Measurements from ENCODE around the gene DUSP28.
A peak's percentile ranks its signal among the peaks of the same experiment; 100 is the strongest.

DUSP28 gene

DNA sequence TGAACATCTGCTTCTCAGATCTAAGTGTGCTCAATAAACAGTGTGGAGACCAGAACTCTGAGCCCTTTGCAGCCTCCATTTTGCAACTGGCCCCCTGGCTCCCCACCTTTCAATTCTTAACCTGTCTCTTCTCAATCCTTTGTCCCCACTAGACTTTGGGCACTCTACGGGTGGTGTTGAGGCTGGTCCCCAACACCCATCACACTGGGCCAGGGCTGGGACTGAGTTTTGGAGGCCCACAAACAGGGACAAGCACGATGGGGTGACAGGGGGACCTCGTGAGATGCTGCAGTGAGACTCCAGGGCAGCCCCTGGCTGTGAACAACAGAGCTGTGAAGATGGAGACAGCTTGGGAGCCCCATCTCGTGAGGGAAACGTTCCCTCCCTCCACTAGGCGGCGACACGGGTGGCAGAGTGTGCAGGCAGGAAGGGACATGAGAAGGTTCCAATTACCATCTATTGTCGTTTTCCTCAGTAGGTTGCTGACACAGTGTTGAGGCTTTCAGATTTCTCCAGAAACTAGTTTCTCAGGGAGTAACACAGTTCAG lies 3.5 kb upstream of the DUSP28 start:
- no peak overlapping the region for H3K4me3 ChIP-seq (ENCODE audit: low read depth, low read length)
- TF ChIP-seq, protein P1, sequence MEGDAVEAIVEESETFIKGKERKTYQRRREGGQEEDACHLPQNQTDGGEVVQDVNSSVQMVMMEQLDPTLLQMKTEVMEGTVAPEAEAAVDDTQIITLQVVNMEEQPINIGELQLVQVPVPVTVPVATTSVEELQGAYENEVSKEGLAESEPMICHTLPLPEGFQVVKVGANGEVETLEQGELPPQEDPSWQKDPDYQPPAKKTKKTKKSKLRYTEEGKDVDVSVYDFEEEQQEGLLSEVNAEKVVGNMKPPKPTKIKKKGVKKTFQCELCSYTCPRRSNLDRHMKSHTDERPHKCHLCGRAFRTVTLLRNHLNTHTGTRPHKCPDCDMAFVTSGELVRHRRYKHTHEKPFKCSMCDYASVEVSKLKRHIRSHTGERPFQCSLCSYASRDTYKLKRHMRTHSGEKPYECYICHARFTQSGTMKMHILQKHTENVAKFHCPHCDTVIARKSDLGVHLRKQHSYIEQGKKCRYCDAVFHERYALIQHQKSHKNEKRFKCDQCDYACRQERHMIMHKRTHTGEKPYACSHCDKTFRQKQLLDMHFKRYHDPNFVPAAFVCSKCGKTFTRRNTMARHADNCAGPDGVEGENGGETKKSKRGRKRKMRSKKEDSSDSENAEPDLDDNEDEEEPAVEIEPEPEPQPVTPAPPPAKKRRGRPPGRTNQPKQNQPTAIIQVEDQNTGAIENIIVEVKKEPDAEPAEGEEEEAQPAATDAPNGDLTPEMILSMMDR (IDR thresholded peaks at IDR 0.05; ENCODE audit: borderline replicate concordance, insufficient read depth, low read depth, low read length): peak; percentile 71; the same call in 1 of the 2 replicates

DNA sequence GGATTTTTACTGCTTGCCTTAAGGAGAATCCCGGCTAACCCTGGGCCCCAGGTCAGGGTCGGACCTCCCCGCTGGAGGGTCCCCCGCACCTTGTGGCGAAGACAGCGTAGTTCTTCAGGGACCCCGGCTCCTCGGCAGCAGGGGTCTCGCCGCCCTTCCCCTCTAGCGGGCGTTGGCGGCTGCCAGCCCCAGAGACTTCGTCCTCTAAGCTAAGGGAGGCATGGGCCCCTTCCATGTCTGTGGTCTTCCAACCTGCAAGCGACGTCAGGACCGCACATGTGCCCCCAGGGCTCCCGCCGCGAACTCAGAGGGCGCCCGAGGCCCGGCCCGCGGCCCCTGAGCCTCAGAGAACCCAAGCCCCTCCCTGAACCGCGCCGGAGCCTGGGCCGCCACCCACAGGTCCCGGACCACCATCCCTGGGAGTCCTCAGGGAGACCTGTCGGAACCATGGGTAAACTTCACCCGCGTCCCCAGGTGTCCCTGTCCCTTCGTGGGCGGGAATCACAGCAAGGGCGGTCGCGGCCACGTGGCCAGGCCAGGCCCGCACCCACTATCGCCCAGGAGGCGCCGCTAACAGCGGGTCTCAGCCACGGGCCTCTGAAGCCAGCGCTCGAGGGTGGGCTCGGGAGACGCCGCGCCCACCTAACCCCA lies 2.9 kb upstream of the DUSP28 start:
- TF ChIP-seq, protein P1 (IDR thresholded peaks at IDR 0.05; ENCODE audit: borderline replicate concordance, insufficient read depth, low read depth, low read length): no peak
- no peak overlapping the region for H3K4me3 ChIP-seq (ENCODE audit: low read depth, low read length)

DNA sequence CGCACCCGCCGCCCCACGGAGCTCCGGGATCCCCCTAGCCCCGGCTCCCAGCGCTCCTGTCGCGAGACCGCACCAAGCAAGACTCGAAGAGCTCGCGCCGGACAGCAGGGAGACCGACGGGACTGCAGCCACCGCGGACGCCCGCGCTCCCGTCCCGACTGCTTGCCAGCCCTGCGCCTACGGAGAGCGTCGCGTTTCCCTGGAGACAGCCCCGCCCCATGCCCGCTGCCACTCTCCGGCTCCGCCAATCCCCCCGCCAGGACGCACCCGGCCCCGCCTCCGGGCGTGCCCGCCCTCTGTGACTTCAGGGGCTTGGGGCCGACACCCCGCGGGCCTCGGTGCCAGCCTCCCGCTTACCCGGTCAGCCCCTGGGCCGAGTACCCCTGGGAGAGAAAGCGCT lies 2.3 kb upstream of the DUSP28 start, which contains the start of gene ANKMY1:
TSS of gene ANKMY1 (minus strand) at position 181 of the 400 bp plus-strand sequence. CDS start 653 bp downstream, outside the sequence.
- TF ChIP-seq, protein P1 (IDR thresholded peaks at IDR 0.05; ENCODE audit: borderline replicate concordance, insufficient read depth, low read depth, low read length): no peak
- no peak within 1 kb of the TSS for H3K4me3 ChIP-seq (ENCODE audit: low read depth, low read length)

DNA sequence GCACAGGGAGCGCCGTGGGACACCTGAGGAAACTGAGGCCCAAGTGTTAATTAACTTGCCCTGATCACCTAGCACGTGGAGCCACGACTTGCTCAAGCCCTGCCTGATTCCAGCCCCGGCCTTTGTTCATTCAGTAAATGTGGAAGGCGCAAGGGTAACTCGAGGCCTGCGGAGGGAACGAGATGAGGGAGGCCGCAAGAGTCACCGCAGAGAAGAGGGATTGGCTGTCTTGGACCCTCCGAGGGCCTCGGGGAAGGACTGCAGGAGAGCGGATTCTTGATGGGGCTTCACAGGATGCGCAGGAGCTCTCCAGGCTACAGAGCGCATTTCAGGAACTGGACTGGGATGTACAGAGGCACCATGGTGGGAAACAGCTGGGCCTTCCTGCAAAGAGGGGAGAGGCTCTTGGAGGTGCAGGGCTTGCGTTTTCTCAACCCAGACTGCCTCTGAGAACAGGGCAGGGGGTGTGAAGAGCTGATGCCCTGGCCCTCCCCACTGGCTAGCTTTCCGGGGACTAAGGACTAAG lies 1.9 kb upstream of the DUSP28 start:
- no peak overlapping the region for H3K4me3 ChIP-seq (ENCODE audit: low read depth, low read length)
- TF ChIP-seq, protein P1 (IDR thresholded peaks at IDR 0.05; ENCODE audit: borderline replicate concordance, insufficient read depth, low read depth, low read length): no peak

DNA sequence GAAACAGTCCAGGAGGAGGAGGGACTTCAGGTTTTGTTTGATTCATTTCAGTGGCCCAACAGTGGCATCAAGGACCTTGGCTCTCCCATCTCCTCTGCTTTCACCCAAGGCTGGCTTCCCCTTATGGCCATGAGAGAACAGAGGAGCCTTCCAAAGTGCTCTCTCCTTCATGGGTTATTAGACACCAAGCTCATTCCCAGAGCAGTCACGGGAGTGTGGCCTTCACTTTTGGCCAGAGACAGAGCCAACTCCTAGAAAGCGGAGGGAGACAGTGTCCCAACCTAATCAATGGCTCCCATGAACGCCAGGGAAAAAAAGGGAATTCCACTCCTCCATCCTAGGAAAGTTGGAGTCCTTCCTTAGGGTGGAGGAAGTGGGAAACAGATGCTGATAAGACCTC lies 871 bp upstream of the DUSP28 start:
- TF ChIP-seq, protein P1 (IDR thresholded peaks at IDR 0.05; ENCODE audit: borderline replicate concordance, insufficient read depth, low read depth, low read length): no peak
- H3K4me3 ChIP-seq (ENCODE audit: low read depth, low read length): peak overlapping the region; percentile 10

DNA sequence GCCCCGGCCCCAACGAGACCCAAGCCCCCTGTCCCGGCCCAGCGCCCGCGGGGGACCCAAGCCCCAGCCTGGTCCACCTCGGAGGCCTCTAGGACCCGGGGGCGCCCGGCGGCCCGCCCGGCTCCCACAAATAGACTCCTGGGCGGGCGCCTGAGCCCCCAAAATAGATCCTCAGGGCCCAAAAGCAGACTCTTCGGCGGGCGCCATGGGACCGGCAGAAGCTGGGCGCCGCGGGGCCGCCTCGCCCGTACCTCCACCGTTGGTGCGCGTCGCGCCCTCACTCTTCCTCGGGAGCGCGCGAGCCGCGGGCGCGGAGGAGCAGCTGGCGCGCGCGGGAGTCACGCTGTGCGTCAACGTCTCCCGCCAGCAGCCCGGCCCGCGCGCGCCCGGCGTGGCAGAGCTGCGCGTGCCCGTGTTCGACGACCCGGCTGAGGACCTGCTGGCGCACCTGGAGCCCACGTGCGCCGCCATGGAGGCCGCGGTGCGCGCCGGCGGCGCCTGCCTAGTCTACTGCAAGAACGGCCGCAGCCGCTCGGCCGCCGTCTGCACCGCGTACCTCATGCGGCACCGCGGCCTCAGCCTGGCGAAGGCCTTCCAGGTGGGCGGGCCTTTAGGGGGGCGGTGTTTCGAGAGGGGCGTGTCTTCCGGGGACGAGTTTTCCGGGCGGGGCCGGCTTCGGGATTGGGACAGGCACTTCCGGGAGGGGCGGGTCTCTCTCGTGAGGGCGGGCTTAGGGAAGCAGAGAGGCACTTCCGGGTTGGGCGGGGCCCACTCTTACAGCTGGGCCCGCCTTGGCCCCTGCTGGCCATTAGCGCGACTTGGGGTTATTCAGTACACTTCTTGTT lies 545 bp downstream of the DUSP28 start:
- TF ChIP-seq, protein P1 (IDR thresholded peaks at IDR 0.05; ENCODE audit: borderline replicate concordance, insufficient read depth, low read depth, low read length): peak; percentile 38; the same call in 1 of the 2 replicates
- H3K4me3 ChIP-seq (ENCODE audit: low read depth, low read length): peak overlapping the region; percentile 78

Measured in GM12875 (cell line).